Sigmoid colon (tissue), 4 donors: ENCODE results near the gene C10orf53.

Experiments
- EP300 ChIP-seq, 4 donors: sonication (generic); formaldehyde crosslinking; IDR thresholded peaks; one replicate each; pipeline ENCODE4 v1.6.1; 2017; ENCODE audit warnings: antibody characterized with exemption in 4 of 4
- POLR2A ChIP-seq, 2 donors: fragments of 450-650 bp; IDR thresholded peaks; one replicate each; pipeline ENCODE4 v1.6.1; 2016; ENCODE audit warnings: antibody characterized with exemption in 2 of 2, mild to moderate bottlenecking in 2 of 2, moderate library complexity in 2 of 2
- TF ChIP-seq, protein P1 (sequence below), 4 experiments: fragments of 450-650 bp in 3 of 4; fragments of 200-600 bp in 1 of 4; IDR thresholded peaks; one replicate each; pipeline ENCODE4 v1.5.1; 2016 to 2019; ENCODE audit warnings: antibody characterized with exemption in 4 of 4, mild to moderate bottlenecking in 3 of 4, moderate library complexity in 2 of 4

- TF ChIP-seq, protein P1, sequence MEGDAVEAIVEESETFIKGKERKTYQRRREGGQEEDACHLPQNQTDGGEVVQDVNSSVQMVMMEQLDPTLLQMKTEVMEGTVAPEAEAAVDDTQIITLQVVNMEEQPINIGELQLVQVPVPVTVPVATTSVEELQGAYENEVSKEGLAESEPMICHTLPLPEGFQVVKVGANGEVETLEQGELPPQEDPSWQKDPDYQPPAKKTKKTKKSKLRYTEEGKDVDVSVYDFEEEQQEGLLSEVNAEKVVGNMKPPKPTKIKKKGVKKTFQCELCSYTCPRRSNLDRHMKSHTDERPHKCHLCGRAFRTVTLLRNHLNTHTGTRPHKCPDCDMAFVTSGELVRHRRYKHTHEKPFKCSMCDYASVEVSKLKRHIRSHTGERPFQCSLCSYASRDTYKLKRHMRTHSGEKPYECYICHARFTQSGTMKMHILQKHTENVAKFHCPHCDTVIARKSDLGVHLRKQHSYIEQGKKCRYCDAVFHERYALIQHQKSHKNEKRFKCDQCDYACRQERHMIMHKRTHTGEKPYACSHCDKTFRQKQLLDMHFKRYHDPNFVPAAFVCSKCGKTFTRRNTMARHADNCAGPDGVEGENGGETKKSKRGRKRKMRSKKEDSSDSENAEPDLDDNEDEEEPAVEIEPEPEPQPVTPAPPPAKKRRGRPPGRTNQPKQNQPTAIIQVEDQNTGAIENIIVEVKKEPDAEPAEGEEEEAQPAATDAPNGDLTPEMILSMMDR (IDR thresholded peaks at IDR 0.05) = no peak
- TF ChIP-seq EP300 (IDR thresholded peaks at IDR 0.05) (no peak), POLR2A (IDR thresholded peaks at IDR 0.05) (no peak)
These were observed 21.8 kb upstream of the C10orf53 start for GRCh38 chr10:49657606-49658005.
